Subcutaneous abdominal adipose tissue (tissue), 5 donors: Measurements from ENCODE around the gene TMC3.
"Not testable (repeated sequence)": the region's sequence is repeated elsewhere in the genome, so short reads cannot be mapped to it uniquely, and the experiment has no call there.

Source experiments
- H3K27ac ChIP-seq: one replicate; pipeline ENCODE4 v1.7.0; 2013; ENCODE audit warnings: low read depth, mild to moderate bottlenecking, inconsistent platforms, low read length, moderate library complexity
- H3K27me3 ChIP-seq, 5 donors: one replicate each; pipeline ENCODE4 v1.7.0; 2013; ENCODE audit warnings: low read length in 5 of 5, inconsistent platforms in 1 of 5; ENCODE audit not compliant: control insufficient read depth in 5 of 5, insufficient read depth in 4 of 5
- H3K36me3 ChIP-seq, 5 donors: one replicate each; pipeline ENCODE4 v1.7.0; 2013; ENCODE audit warnings: low read length in 5 of 5; ENCODE audit not compliant: control insufficient read depth in 5 of 5, insufficient read depth in 5 of 5
- H3K4me1 ChIP-seq, 5 donors: one replicate each; pipeline ENCODE4 v1.7.0; 2013; ENCODE audit warnings: low read length in 5 of 5, mild to moderate bottlenecking in 3 of 5, moderate library complexity in 1 of 5; ENCODE audit not compliant: control insufficient read depth in 5 of 5, insufficient read depth in 5 of 5
- H3K4me3 ChIP-seq, 5 donors: one replicate each; pipeline ENCODE4 v1.7.0; 2013; ENCODE audit warnings: low read length in 5 of 5, low read depth in 1 of 5
- H3K9ac ChIP-seq, 5 donors: one replicate each; pipeline ENCODE4 v1.7.0; 2013; ENCODE audit warnings: low read length in 5 of 5, mild to moderate bottlenecking in 4 of 5, moderate library complexity in 3 of 5
- H3K9me3 ChIP-seq, 5 donors: one replicate each; pipeline ENCODE4 v1.7.0; 2013; ENCODE audit warnings: low read length in 5 of 5; ENCODE audit not compliant: control insufficient read depth in 5 of 5
- donor health status: healthy.
- donor health status: healthy.
- donor health status: healthy.
- donor health status: healthy.
- donor health status: healthy.

The TMC3 gene

DNA sequence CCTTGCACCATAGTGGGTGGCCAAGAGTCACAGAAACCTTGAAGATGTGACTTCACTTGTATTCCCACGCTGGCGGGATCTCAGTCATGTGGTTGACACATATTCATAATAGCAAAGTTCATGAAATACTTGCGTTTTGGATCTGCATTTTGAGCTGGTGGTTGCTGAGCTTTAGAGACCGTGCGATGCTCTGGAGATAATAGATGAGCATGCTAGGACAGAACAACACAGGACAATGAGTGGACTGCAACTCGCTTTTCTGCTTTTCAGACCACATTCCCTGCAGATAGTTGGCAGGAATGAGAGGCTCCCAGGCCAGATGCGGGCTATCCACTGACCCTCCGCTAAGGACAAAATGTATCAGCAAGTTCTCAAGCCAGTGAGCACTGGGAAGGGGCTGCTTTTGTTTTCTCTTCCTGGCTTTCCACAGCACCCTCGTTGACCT, 36.3 kb downstream of the TMC3 start:
- H3K27me3 ChIP-seq: peaks cover 0 to 5% (median 0%) of the 10 kb centered on the region in 5 donors
- H3K36me3 ChIP-seq: no peaks in the 10 kb centered on the region
- peak overlapping the region in 3 of 5 donors; percentile 4 to 13 (median 11) for H3K4me3 ChIP-seq
- H3K27ac ChIP-seq: peak overlapping the region; percentile 43
- H3K9ac ChIP-seq: no peak overlapping the region
- peaks cover 7 to 26% (median 21%) of the 10 kb centered on the region in 5 donors for H3K4me1 ChIP-seq
- no peaks in the 10 kb centered on the region for H3K9me3 ChIP-seq

DNA sequence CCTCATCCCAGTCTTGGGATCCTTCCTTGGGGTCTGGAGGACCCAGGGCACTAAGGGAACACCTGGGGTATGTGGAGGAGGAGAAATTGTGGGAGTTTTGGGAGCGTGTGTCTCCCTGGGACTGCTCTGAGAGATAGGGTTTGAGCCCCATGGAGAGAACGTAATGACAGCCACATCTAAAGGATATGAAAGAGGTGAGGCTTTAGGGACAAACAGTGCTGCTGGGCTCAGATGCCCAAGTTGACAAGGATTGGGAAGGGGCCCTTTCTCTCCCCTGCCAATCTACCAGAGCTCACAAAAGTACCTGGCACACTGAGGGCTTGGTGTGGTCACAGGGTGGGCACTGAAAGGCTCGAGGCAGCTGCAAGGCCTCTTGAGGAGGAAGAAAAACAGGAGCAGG, 36.8 kb downstream of the TMC3 start:
- Histone ChIP-seq H3K4me1 (peaks cover 7 to 26% (median 21%) of the 10 kb centered on the region in 5 donors), H3K4me3 (no peak overlapping the region), H3K9me3 (no peaks in the 10 kb centered on the region), H3K36me3 (no peaks in the 10 kb centered on the region), H3K27me3 (peaks cover 0 to 3% (median 0%) of the 10 kb centered on the region in 5 donors), H3K9ac (no peak overlapping the region), H3K27ac (peak overlapping the region; percentile 43)

DNA sequence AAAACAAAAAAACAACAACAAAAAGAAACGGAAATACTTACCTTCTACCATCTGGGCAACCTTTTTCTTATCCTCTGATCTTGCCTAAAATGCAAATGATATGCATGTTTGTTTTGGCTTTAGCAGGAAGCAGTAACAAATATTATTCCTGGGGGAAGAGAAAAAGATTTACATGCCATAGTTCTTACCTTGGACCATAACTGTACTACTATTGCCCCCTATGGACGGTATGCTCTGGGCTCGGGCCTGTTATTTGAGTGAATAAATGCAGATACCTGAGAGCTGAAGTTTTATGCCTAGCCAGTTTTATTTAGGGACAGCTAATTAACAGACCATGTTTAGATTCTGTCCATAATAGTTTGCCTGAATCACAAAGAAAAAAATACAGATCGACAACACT, 37.4 kb downstream of the TMC3 start:
- no peak overlapping the region for H3K9ac ChIP-seq
- H3K4me1 ChIP-seq: peaks cover 7 to 26% (median 21%) of the 10 kb centered on the region in 5 donors
- no peaks in the 10 kb centered on the region for H3K9me3 ChIP-seq
- H3K36me3 ChIP-seq: no peaks in the 10 kb centered on the region
- H3K4me3 ChIP-seq: no peak overlapping the region
- no peak overlapping the region for H3K27ac ChIP-seq
- H3K27me3 ChIP-seq: peaks cover 0 to 5% (median 0%) of the 10 kb centered on the region in 5 donors

DNA sequence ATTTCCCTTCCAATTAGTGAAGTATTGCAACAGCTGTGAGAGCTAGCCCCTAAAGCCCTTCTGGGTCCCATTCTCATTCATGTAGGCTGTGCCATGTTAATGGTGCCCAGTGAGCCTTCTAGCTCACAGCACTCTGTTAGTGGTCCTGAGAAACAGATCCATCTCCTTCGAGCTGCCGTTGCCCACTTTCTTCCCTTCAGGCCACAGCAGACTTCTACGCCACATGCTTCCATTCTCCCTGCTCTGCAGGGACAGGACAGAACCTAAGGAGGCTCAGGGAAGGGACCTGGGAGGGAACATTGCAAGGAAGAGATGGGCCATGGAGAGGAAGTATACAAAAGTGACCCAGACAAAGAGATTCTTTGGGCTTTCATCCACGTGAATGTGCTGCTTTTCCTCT, 38.4 kb downstream of the TMC3 start:
- no peaks in the 10 kb centered on the region for H3K9me3 ChIP-seq
- H3K27ac ChIP-seq: no peak overlapping the region
- no peak overlapping the region for H3K9ac ChIP-seq
- H3K36me3 ChIP-seq: no peaks in the 10 kb centered on the region
- no peak overlapping the region for H3K4me3 ChIP-seq
- H3K27me3 ChIP-seq: peaks cover 0 to 5% (median 0%) of the 10 kb centered on the region in 5 donors
- H3K4me1 ChIP-seq: peaks cover 7 to 26% (median 21%) of the 10 kb centered on the region in 5 donors

DNA sequence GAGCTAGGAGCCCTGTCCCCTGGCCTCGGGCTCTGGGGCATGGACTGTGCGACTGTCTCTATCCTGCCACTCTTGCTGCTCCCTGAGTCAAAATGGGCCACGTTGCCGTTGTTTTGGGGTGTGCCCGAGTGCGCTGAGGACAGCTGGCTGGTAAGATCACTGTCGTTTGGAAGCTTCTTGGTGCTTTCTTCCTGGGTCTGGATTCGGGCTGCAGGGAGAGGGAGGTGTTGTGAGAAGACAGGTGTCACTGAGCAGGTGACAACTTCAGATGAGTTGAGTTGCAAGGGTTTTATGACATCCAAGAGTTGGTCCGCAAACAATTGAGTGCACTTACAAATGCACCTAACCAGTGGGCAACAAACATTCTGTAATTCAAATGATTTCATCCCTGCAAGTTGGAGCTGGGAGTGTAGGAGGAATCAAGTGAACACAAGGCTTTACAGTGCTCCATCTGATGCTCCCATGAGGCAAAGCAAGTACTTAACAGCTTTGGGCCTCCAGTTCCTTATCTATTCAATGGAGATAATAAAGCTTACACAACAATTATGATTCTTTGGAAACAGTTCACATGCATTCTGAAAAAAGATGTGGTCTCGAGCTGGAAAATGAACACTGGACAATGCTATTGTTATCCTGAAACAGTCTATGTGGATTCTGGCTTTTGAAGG, 39.1 kb downstream of the TMC3 start:
- Histone ChIP-seq H3K4me1 (peaks cover 7 to 26% (median 21%) of the 10 kb centered on the region in 5 donors), H3K4me3 (no peak overlapping the region), H3K9ac (no peak overlapping the region), H3K36me3 (no peaks in the 10 kb centered on the region), H3K27ac (no peak overlapping the region), H3K9me3 (no peaks in the 10 kb centered on the region), H3K27me3 (peaks cover 0 to 5% (median 0%) of the 10 kb centered on the region in 5 donors)

DNA sequence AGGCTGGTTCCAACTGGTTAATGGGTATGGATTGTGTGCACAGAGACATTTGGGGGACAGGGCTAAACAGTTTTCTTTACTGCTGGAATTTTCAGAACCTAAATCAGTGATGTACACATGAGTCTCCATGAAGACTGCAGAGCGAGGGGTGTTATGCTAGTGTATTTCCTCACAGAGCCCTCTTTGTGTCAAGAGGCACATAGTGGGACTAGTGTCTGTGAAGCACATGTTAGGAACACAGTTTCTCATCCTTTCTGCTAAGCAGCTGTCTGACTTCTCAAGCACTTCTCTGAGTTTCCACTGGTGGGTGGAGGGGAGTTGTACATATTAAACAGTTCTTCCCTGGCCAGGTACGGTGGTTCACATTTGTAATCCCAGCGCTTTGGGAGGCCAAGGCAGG, 40.6 kb downstream of the TMC3 start:
- H3K27me3 ChIP-seq: peaks cover 0 to 5% (median 0%) of the 10 kb centered on the region in 5 donors
- H3K4me3 ChIP-seq: no peak overlapping the region
- H3K9ac ChIP-seq: no peak overlapping the region
- H3K9me3 ChIP-seq: no peaks in the 10 kb centered on the region
- H3K36me3 ChIP-seq: no peaks in the 10 kb centered on the region
- no peak overlapping the region for H3K27ac ChIP-seq
- peaks cover 5 to 15% (median 14%) of the 10 kb centered on the region in 5 donors for H3K4me1 ChIP-seq

DNA sequence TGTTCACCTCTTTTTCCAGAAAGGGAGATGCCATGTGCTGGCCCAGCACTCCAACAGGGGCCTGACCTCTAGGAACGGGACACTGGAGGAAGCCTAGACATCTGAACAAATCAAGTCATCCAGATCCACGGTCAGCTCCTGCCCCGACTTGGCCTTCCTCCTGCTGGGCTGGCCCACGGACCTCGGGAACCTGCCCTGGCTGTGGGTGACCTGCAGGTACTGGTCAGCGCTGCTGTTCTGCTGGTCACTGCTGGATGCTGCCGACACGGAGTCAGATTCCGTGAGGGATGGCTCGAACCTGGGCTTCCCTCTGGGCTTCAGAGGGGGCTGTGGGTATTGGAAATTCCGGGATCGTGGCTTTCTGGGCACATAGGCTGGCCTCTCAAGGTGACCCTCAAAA, 41.7 kb downstream of the TMC3 start:
- H3K9ac ChIP-seq: no peak overlapping the region
- H3K4me3 ChIP-seq: no peak overlapping the region
- H3K27ac ChIP-seq: no peak overlapping the region
- H3K36me3 ChIP-seq: no peaks in the 10 kb centered on the region
- peaks cover 0 to 5% (median 0%) of the 10 kb centered on the region in 5 donors for H3K27me3 ChIP-seq
- H3K4me1 ChIP-seq: peaks cover 0 to 4% (median 3%) of the 10 kb centered on the region in 5 donors
- no peaks in the 10 kb centered on the region for H3K9me3 ChIP-seq

DNA sequence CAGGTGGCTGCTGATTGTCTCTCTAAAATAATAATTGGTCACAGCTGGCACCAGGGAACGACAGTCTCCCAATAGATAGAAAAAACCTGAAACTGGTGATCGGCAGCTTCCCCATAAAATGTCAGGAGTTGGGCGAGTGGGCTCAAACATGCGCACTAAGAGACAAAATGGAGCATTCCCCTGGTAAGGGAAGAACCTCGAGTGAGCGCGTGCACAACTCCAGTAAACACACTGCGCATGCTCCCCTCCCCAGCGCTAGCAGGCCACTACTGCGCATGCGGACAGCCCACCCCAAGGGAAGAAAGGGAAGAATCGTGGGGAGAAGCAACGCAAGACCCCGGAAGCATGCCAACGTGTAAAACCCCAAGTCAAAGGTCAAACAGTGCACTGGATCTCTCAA, 42.4 kb downstream of the TMC3 start:
- Histone ChIP-seq H3K9ac (no peak overlapping the region), H3K4me1 (no peaks in the 10 kb centered on the region), H3K27me3 (peaks cover 0 to 5% (median 0%) of the 10 kb centered on the region in 5 donors), H3K27ac (no peak overlapping the region), H3K36me3 (no peaks in the 10 kb centered on the region), H3K4me3 (no peak overlapping the region), H3K9me3 (no peaks in the 10 kb centered on the region)

DNA sequence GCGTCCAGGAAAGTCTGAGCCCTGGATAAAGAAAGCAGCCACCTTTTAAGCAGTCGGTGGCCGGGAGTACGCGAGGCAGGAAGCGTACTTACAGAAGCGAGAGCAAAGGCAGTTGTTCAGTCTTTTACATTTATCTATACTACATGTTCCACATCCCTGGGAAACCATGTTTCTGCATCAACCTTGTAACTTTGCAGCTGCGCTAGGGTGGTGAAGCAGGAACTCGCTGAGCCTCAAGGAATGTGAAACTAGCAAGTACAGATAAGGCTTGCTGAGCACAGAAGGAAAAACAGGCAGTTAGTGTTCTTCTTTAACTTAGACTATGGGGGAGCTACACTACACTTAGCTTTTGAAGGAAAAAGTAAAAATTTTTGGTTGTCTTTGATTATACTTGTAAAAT, 42.9 kb downstream of the TMC3 start:
- H3K4me1 ChIP-seq, H3K4me3 ChIP-seq: not testable (repeated sequence)

DNA sequence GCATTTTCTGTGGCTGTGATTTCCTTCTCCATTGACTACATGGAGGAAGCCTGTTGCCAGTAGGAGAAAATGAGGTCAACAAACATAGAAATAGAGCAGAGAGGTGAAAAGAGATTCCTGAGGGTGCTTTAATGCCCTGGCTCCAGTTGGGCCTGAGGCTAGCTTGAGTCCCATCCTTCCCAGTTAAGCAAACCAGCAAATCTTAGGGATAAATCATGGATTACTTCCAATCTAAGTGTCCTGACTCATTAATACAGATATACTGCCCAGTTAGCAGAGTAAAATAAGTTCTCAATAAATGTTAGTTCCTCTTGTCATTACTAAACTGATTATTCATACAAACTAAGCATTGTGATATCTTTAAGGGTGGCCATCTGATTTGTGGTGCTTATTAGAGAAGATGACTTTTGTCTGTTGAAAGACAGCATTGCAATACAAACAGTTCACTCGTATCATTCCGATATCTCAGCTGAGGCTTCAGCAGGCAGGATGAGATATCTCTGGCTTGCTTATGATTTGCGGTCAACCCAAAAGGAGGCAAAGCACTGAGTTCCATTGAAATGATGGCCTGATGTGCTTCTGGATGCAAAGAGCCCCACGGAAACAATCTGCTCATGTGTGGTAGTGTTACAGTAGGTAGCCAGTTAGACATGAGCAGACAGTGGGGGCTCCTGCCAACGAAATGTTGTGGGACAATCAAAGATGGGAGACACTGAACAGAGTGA, 43.5 kb downstream of the TMC3 start:
- H3K9me3 ChIP-seq: no peaks in the 10 kb centered on the region
- no peaks in the 10 kb centered on the region for H3K36me3 ChIP-seq
- H3K27me3 ChIP-seq: peaks cover 0 to 2% (median 0%) of the 10 kb centered on the region in 5 donors
- H3K4me3 ChIP-seq: no peak overlapping the region
- no peak overlapping the region for H3K27ac ChIP-seq
- H3K9ac ChIP-seq: no peak overlapping the region
- no peaks in the 10 kb centered on the region for H3K4me1 ChIP-seq

More for the DNA sequence above, 42.9 kb downstream of the TMC3 start:
- H3K9me3 ChIP-seq, H3K9ac ChIP-seq, H3K36me3 ChIP-seq, H3K27me3 ChIP-seq, H3K27ac ChIP-seq: not testable (repeated sequence)
